Pancreas (tissue), 10 donors: ENCODE data around the gene IFNL1. TPM values are rescaled to one million over a fixed set of nuclear protein-coding genes. Genes with fewer than 3 reads are reported as not detected.
"Not testable (repeated sequence)": the region's sequence is repeated elsewhere in the genome, so short reads cannot be mapped to it uniquely, and the experiment has no call there.

Source experiments
- ATAC-seq, 4 donors: fragments of 200-7000 bp; cut with Tn5 transposase; one replicate each; pipeline versions ENCODE4 v1.8.0 to v1.9.1; 2020; ENCODE audit warnings: mild to moderate bottlenecking in 4 of 4, moderate library complexity in 4 of 4
- DNase-seq, 6 donors: peaks; one replicate each; pipeline ENCODE4 v3.0.0-alpha.2; 2020
- FAIRE-seq: peaks from 2 replicates; lab custom pipeline; 2012; peaks lifted over from hg19 to GRCh38; lab: Jason Lieb, UNC
- H3K27ac ChIP-seq, 4 donors: fragments of 200-600 bp; sonication (generic); 1 replicate in 3 of 4; 2 replicates in 1 of 4; pipeline versions ENCODE4 v1.5.0 to v1.8.0; 2020
- H3K27me3 ChIP-seq, 4 donors: fragments of 200-600 bp; one replicate each; pipeline ENCODE4 v1.8.0; 2021
- H3K36me3 ChIP-seq, 3 donors: fragments of 200-600 bp; sonication (generic) in 1 of 3; one replicate each; pipeline versions ENCODE4 v1.5.0 to v1.8.0; 2020 to 2021
- H3K4me1 ChIP-seq, 3 donors: fragments of 200-600 bp; one replicate each; pipeline ENCODE4 v1.8.0; 2021
- H3K4me3 ChIP-seq, 4 donors: fragments of 200-600 bp; sonication (generic) in 2 of 4; one replicate each; pipeline versions ENCODE4 v1.5.0 to v1.8.0; 2020 to 2021
- H3K9me3 ChIP-seq, 4 donors: fragments of 200-600 bp; one replicate each; pipeline ENCODE4 v1.8.0; 2021
- WGBS, 2 donors: extraction: QIAGEN DNeasy Blood & Tissue Kit; methylation state at CpG; one replicate each; pipeline ENCODE4 v1.1.7; 2013; 5-methylcytosine and 5-hydroxymethylcytosine counted together
- intact Hi-C, 3 donors: fragments of 100-400 bp; cut with DNase I; formaldehyde crosslinking; loops; one replicate each; pipeline versions ENCODE4 v1.11.1 to v1.14.2; 2022
- polyA plus RNA-seq, 2 donors: library from polyadenylated mRNA; stranded (reverse); fragments of 200-250 nt; gene quantifications; one replicate each; pipeline ENCODE4 v1.2.3, GENCODE V29; 2013
- total RNA-seq, 6 donors: library from RNA; stranded (reverse); fragmentation: NEBNext Ultra II Directional in 4 of 6; extraction: Animal tissue kit (Norgen Biotek cat#: 25700) in 4 of 6; gene quantifications; one replicate each; pipeline versions ENCODE4 v1.2.1 to v1.2.4, GENCODE V29; 2021 to 2023
- TF ChIP-seq, protein P1 (sequence below), 4 donors: fragments of 200-600 bp; sonication (generic) in 3 of 4; IDR thresholded peaks; one replicate each; pipeline versions ENCODE4 v1.5.0 to v1.8.0; 2021; ENCODE audit warnings: antibody characterized with exemption in 4 of 4
- donor health status: healthy with polysubstance abuse.
- donor health status: DM: no; HTN: no; CAD: no; lungs with moderate emphysema.
- donor health status: DM: no; HTN: no; CAD: no.
- donor health status: control.
- donor health status: control.
- donor health status: Bipolar disorder and iron deficiency.
- donor health status: DM: yes; HTN: yes; CAD: no.
- donor health status: DM: no; HTN: no; CAD: no.
- donor health status: DM: no; HTN: no; CAD: no.
- donor health status: DM: yes; HTN: yes; CAD: no.

Gene IFNL1
- total and polyA plus RNA-seq, 8 donors, result not detected

DNA sequence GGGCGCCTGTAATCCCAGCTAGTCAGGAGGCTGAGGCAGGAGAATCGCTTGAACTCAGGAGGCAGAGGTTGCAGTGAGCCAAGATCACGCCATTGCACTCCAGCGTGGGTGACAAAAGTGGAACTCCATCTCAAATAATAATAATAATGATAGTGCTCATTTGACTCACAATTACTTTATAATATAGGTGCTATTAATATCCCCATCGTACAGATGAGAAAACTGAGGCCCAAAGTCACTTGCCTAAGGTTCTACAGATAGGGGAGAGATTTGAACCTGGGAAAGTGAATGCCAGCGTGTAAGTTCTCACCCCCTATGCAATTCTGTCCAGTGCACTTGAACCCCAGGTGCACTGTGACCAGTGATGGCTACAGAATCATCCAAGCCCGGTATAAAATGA is 33.7 kb downstream of the IFNL1 start:
- no peak overlapping the region for H3K4me3 ChIP-seq
- no peaks in the 10 kb centered on the region for H3K36me3 ChIP-seq
- no peak for DNase-seq
- H3K4me1 ChIP-seq, result no peaks in the 10 kb centered on the region
- 86 to 91% methylated on average over 7 of the region's 7 CpGs for WGBS, 2 donors
- H3K9me3 ChIP-seq, result no peaks in the 10 kb centered on the region
- TF ChIP-seq, protein P1, sequence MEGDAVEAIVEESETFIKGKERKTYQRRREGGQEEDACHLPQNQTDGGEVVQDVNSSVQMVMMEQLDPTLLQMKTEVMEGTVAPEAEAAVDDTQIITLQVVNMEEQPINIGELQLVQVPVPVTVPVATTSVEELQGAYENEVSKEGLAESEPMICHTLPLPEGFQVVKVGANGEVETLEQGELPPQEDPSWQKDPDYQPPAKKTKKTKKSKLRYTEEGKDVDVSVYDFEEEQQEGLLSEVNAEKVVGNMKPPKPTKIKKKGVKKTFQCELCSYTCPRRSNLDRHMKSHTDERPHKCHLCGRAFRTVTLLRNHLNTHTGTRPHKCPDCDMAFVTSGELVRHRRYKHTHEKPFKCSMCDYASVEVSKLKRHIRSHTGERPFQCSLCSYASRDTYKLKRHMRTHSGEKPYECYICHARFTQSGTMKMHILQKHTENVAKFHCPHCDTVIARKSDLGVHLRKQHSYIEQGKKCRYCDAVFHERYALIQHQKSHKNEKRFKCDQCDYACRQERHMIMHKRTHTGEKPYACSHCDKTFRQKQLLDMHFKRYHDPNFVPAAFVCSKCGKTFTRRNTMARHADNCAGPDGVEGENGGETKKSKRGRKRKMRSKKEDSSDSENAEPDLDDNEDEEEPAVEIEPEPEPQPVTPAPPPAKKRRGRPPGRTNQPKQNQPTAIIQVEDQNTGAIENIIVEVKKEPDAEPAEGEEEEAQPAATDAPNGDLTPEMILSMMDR (IDR thresholded peaks at IDR 0.05), result no peak
- no peaks in the 10 kb centered on the region for H3K27me3 ChIP-seq
- intact Hi-C loops, result loop anchor here in 2 of 3 donors (5.0 to 10.0 kb wide), 3 partner anchors 115 to 213 kb away; no protein-coding TSS in a partner anchor
- FAIRE-seq, result no peak
- peak overlapping the region in 1 of 4 donors; percentile 9 for H3K27ac ChIP-seq
- no peak for ATAC-seq

DNA sequence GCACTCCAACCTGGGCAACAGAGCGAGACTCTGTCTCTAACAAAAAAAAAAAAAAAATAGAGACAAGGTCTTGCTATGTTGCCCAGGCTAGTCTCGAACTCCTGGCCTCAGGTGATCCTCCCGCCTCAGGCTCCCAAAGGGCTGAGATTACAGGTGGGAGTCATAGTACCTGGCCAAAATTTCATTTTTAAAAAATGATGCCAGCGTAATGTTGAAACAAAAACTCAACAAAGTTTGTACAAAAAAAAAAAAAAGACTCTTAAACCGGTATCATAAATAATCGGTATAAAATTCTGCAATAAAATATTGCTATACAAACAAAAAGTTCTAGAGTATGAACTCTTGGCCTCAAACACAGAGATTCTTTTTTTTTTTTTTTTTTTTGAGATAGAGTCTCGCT is 36.1 kb downstream of the IFNL1 start:
- Histone ChIP-seq H3K36me3 (no peaks in the 10 kb centered on the region), H3K27ac (no peak overlapping the region), H3K4me3 (no peak overlapping the region), H3K9me3 (no peaks in the 10 kb centered on the region), H3K4me1 (no peaks in the 10 kb centered on the region), H3K27me3 (no peaks in the 10 kb centered on the region)
- TF ChIP-seq, protein P1 (IDR thresholded peaks at IDR 0.05), result no peak
- FAIRE-seq, result no peak
- 79 to 89% methylated on average over 7 of the region's 7 CpGs for whole genome bisulfite sequencing, 2 donors
- intact Hi-C loops, result no loop called here
- DNase-seq, result no peak
- ATAC-seq, result no peak

DNA sequence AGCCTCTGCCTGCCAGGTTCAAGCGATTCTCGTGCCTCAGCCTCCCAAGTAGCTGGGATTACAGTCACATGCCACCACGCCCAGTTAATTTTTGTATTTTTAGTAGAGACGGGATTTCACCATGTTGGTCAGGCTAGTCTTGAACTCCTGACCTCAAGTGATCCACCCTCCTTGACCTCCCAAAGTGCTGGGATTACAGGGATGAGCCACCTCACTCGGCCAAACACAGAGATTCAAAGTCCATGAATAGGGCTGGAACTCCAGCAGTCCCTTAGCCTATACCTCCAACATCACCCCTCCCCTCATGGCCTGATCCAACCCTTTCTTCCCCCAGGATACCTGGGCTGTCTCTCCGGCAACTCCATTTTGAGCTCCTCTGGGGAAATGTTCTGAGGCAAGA is 36.5 kb downstream of the IFNL1 start:
- DNase-seq, ATAC-seq, intact Hi-C loops, H3K4me3 ChIP-seq, H3K9me3 ChIP-seq, H3K27me3 ChIP-seq, H3K4me1 ChIP-seq, H3K36me3 ChIP-seq, H3K27ac ChIP-seq, FAIRE-seq: not testable (repeated sequence)
- 73 to 82% methylated on average over 6 of the region's 6 CpGs for WGBS, 2 donors

DNA sequence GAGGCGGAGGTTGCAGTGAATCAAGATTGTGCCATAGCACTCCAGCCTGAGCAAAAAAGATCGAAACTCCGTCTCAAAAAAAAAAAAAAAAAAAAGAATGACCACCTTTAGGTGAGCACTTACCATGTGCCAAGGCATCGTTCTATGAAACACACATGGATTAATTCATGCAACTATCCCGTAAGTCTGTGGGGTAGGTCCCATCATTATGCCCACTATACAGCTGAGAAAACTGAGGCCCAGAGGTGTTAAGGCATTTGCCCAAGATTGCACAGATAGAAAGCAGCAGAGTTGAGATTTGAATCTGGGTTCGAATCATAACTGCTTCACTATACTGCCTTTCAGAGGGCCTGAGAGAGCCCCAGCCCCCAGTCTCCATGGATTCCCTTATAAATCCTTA is 37.3 kb downstream of the IFNL1 start:
- Histone ChIP-seq H3K4me1 (no peaks in the 10 kb centered on the region), H3K27ac (no peak overlapping the region), H3K9me3 (no peaks in the 10 kb centered on the region), H3K4me3 (no peak overlapping the region), H3K36me3 (no peaks in the 10 kb centered on the region), H3K27me3 (no peaks in the 10 kb centered on the region)
- no peak for FAIRE-seq
- ATAC-seq, result no peak
- TF ChIP-seq, protein P1 (IDR thresholded peaks at IDR 0.05), result no peak
- DNase-seq, result no peak
- intact Hi-C loops, result no loop called here
- WGBS, 2 donors, result 85 to 90% methylated on average over 6 of the region's 6 CpGs

DNA sequence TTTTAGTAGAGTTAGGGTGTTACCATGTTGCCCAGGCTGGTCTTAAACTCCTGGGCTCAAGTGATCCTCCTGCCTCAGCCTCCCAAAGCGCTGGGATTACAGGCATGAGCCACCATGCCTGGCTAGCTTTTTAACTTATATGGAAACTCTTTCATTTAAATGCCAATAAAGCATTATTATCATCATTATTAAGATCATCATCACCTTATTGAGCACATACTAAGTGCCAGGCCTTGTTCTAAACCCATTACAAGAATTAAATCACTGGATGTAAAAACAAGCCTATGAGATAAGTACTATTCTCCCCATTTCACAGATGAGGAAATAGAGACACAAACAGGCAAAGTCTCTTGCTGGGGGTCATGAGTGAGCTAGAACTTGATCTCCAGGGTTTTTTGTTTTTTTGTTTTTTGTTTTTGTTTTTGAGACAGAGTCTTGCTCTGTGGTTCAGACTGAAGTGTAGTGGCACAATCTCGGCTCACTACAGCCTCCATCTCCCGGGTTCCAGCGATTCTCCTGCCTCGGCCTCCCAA is 38.3 kb downstream of the IFNL1 start:
- TF ChIP-seq, protein P1 (IDR thresholded peaks at IDR 0.05), result no peak
- H3K36me3 ChIP-seq, result no peaks in the 10 kb centered on the region
- intact Hi-C loops, result no loop called here
- WGBS, 2 donors, result 83 to 92% methylated on average over 5 of the region's 5 CpGs
- FAIRE-seq, result no peak
- no peak for ATAC-seq
- DNase-seq, result no peak
- H3K4me1 ChIP-seq, result no peaks in the 10 kb centered on the region
- peak overlapping the region in 1 of 4 donors; percentile 63 for H3K27ac ChIP-seq
- H3K4me3 ChIP-seq, result peak overlapping the region in 1 of 4 donors; percentile 36
- no peaks in the 10 kb centered on the region for H3K9me3 ChIP-seq
- H3K27me3 ChIP-seq, result no peaks in the 10 kb centered on the region
